GM13977 (cell line): Measurements from ENCODE around the gene SENP8.

ENCODE experiments used
- DNase-seq: peaks from one replicate; pipeline ENCODE4 v3.0.0; 2012; ENCODE audit warnings: low spot score
- CTCF ChIP-seq: IDR thresholded peaks from 2 replicates; pipeline ENCODE4 v1.5.1; 2012; ENCODE audit warnings: mild to moderate bottlenecking, control low read depth; ENCODE audit not compliant: insufficient read depth; ENCODE audit errors: extremely low read depth, missing control alignments
- in situ Hi-C: fragments of 300-500 bp; cut with MboI; formaldehyde crosslinking; loops from one replicate; pipeline ENCODE4 v1.12.0; 2022; ENCODE audit warnings: low sequenced_read_pairs, low pct_unique_long_range_greater_than_20kb, mixed read lengths, inconsistent platforms; ENCODE audit not compliant: unreplicated experiment

SENP8 gene

GRCh38 chr15:72160696-72161245, 42.6 kb downstream of the SENP8 start:
- TF ChIP-seq CTCF, result no peak
- in situ Hi-C loops, result no loop called here
- DNase-seq, result no peak

GRCh38 chr15:72161361-72162132, 43.3 kb downstream of the SENP8 start:
- no peak for TF ChIP-seq CTCF
- in situ Hi-C loops, result no loop called here
- no peak for DNase-seq

- no peak for DNase-seq
- no peak for TF ChIP-seq CTCF
- in situ Hi-C loops, result no loop called here
Observed at GRCh38 chr15:72162569-72162968, 44.4 kb downstream of the SENP8 start.

- TF ChIP-seq CTCF, result no peak
- no peak for DNase-seq
- in situ Hi-C loops, result no loop called here
Observed at GRCh38 chr15:72163719-72164118, 45.5 kb downstream of the SENP8 start.

- DNase-seq, result no peak
- no peak for TF ChIP-seq CTCF
- in situ Hi-C loops, result no loop called here
Observed at GRCh38 chr15:72166716-72167417, 48.7 kb downstream of the SENP8 start.

- no peak for TF ChIP-seq CTCF
- DNase-seq, result no peak
- in situ Hi-C loops, result no loop called here
Observed at GRCh38 chr15:72167445-72167844, 49.2 kb downstream of the SENP8 start.
